Stimulated activated CD4-positive, alpha-beta T cell treated with anti-CD3 and anti-CD28 coated beads, Interleukin-1b, Interleukin-23, amount 100 ng/mL, for 48 hours (primary cell): ENCODE measurements around the gene GFAP.

Experiments
- DNase-seq: peaks from one replicate; pipeline ENCODE4 v3.0.0-alpha.2; 2020

Gene GFAP

GRCh38 chr17:44854192-44854591 is 61.1 kb downstream of the GFAP start:
- no peak for DNase-seq
